Vagina (tissue), 2 donors: ENCODE results near the gene OR1E2. TPM values are rescaled to one million over a fixed set of nuclear protein-coding genes. Genes with fewer than 3 reads are reported as not detected.
"Not testable (repeated sequence)": the region's sequence is repeated elsewhere in the genome, so short reads cannot be mapped to it uniquely, and the experiment has no call there.

Experiments used
- DNase-seq, 2 donors: peaks; one replicate each; pipeline ENCODE4 v3.0.0-alpha.2; 2017; ENCODE audit errors: extremely low spot score in 2 of 2
- H3K27ac ChIP-seq: fragments of 200-600 bp; sonication (generic); one replicate; pipeline ENCODE4 v1.5.1; 2019
- H3K27me3 ChIP-seq: fragments of 200-600 bp; sonication (generic); one replicate; pipeline ENCODE4 v1.5.1; 2019
- H3K36me3 ChIP-seq, 2 donors: fragments of 200-600 bp; sonication (generic); one replicate each; pipeline ENCODE4 v1.5.1; 2017 to 2019
- H3K4me1 ChIP-seq: fragments of 200-600 bp; sonication (generic); one replicate; pipeline ENCODE4 v1.5.1; 2019
- H3K4me3 ChIP-seq, 2 donors: fragments of 200-600 bp; sonication (generic); 1 replicate in 1 of 2; 2 replicates in 1 of 2; pipeline ENCODE4 v1.5.1; 2016 to 2019
- H3K9me3 ChIP-seq: fragments of 200-600 bp; sonication (generic); one replicate; pipeline ENCODE4 v1.5.1; 2019
- POLR2A ChIP-seq, 2 donors: fragments of 450-650 bp; IDR thresholded peaks; one replicate each; pipeline ENCODE4 v1.6.1; 2017; ENCODE audit warnings: antibody characterized with exemption in 2 of 2, mild to moderate bottlenecking in 2 of 2, moderate library complexity in 2 of 2
- POLR2AphosphoS5 ChIP-seq, 2 donors: sonication (generic); formaldehyde crosslinking; IDR thresholded peaks; one replicate each; pipeline ENCODE4 v1.9.0; 2017; ENCODE audit warnings: antibody characterized with exemption in 2 of 2, mild to moderate bottlenecking in 2 of 2, low read depth in 1 of 2; ENCODE audit not compliant: insufficient read depth in 1 of 2
- intact Hi-C: fragments of 100-400 bp; cut with DNase I; formaldehyde crosslinking; loops from one replicate; pipeline ENCODE4 v1.15.1; 2023
- total RNA-seq: library from RNA; depleted of rRNA; stranded (reverse); fragments of >200 nt; gene quantifications from one replicate; pipeline ENCODE4 v1.2.3, GENCODE V29; 2016
- TF ChIP-seq, protein P1 (sequence below), 3 experiments: fragments of 450-650 bp in 2 of 3; fragments of 200-600 bp in 1 of 3; sonication (generic) in 1 of 3; IDR thresholded peaks; one replicate each; pipeline ENCODE4 v1.5.1; 2017 to 2019; ENCODE audit warnings: antibody characterized with exemption in 3 of 3, mild to moderate bottlenecking in 2 of 3, moderate library complexity in 2 of 3

OR1E2 gene
- total RNA-seq, 1 donor from 2014 or later: not detected

- H3K9me3 ChIP-seq: no peaks in the 10 kb centered on the region
- H3K27me3 ChIP-seq: no peaks in the 10 kb centered on the region
- no peak for DNase-seq
- no peaks in the 10 kb centered on the region for H3K36me3 ChIP-seq
- H3K27ac ChIP-seq: peak overlapping the region; percentile 63
- H3K4me1 ChIP-seq: peaks cover 28% of the 10 kb centered on the region
- H3K4me3 ChIP-seq: peak overlapping the region in 1 of 2 donors; percentile 35
- intact Hi-C loops: no loop called here
- no peak for TF ChIP-seq POLR2AphosphoS5 (IDR thresholded peaks at IDR 0.05; ENCODE audit: insufficient read depth in 1 of 2, low read depth in 1 of 2)
- TF ChIP-seq, protein P1, sequence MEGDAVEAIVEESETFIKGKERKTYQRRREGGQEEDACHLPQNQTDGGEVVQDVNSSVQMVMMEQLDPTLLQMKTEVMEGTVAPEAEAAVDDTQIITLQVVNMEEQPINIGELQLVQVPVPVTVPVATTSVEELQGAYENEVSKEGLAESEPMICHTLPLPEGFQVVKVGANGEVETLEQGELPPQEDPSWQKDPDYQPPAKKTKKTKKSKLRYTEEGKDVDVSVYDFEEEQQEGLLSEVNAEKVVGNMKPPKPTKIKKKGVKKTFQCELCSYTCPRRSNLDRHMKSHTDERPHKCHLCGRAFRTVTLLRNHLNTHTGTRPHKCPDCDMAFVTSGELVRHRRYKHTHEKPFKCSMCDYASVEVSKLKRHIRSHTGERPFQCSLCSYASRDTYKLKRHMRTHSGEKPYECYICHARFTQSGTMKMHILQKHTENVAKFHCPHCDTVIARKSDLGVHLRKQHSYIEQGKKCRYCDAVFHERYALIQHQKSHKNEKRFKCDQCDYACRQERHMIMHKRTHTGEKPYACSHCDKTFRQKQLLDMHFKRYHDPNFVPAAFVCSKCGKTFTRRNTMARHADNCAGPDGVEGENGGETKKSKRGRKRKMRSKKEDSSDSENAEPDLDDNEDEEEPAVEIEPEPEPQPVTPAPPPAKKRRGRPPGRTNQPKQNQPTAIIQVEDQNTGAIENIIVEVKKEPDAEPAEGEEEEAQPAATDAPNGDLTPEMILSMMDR (IDR thresholded peaks at IDR 0.05): no peak
- no peak for TF ChIP-seq POLR2A (IDR thresholded peaks at IDR 0.05)
These were observed 41.6 kb upstream of the OR1E2 start for GRCh38 chr17:3475251-3475685.

GRCh38 chr17:3474212-3474611 is 40.6 kb upstream of the OR1E2 start:
- Histone ChIP-seq H3K27me3 (no peaks in the 10 kb centered on the region), H3K9me3 (no peaks in the 10 kb centered on the region), H3K27ac (peak overlapping the region; percentile 63), H3K36me3 (no peaks in the 10 kb centered on the region), H3K4me1 (peaks cover 28% of the 10 kb centered on the region), H3K4me3 (no peak overlapping the region)
- TF ChIP-seq POLR2AphosphoS5 (IDR thresholded peaks at IDR 0.05; ENCODE audit: insufficient read depth in 1 of 2, low read depth in 1 of 2) (no peak), POLR2A (IDR thresholded peaks at IDR 0.05) (no peak)
- TF ChIP-seq, protein P1 (IDR thresholded peaks at IDR 0.05): no peak
- no peak for DNase-seq
- intact Hi-C loops: no loop called here

DNA sequence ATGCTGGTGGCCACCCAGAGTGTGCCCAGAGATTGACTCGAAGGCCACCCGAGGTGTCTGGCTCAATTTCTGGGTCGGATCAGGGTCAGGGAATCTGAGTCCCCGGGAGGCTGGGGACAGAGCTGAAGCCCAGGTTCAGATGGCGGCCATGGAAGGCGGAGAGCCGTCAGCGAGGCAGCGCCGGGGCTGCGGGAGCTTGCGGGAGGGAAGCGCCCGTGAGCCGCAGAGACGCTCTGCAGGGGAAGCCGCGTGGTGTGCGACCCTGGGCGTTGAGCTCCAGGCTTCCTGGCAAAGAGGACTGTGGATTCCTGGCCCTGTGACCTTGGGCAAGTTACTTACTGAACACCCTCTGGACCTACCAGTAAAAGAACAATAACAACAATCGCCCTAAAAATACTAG is 38.5 kb upstream of the OR1E2 start:
- intact Hi-C loops: no loop called here
- DNase-seq: no peak
- no peak overlapping the region for H3K27ac ChIP-seq

DNA sequence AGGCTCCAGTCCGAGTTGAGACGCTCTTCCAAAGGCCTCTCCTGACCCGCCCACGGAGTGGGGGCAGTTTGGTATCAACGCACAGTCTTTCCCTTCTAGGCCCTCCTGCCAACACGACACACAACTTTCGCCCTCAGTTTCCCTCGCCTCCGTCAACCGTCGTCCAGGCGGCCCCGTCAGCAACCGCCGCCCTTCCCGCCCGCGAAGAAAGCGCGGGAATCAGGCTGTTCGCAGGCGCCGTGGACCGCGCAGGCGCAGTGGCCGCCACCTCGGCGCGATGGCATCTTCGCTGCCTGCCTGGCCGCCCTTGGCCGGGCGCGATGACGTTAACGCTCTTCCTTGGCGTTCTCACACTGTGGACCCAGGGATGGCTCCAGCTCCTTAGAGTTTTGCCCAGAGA is 38.0 kb upstream of the OR1E2 start, which contains the start of gene SPATA22:
Gene SPATA22 (minus strand): TSS at position 221 of the 400 bp plus-strand sequence. CDS start 2,494 bp downstream, outside the sequence.
- H3K27me3 ChIP-seq: no peaks in the 10 kb centered on the region
- intact Hi-C loops: no loop called here
- no peaks in the 10 kb centered on the region for H3K36me3 ChIP-seq
- no peak within 1 kb of the TSS for H3K4me3 ChIP-seq
- DNase-seq: no peak
- H3K4me1 ChIP-seq: peaks cover 26% of the 10 kb centered on the region
- no peak within 1 kb of the TSS for H3K27ac ChIP-seq
- H3K9me3 ChIP-seq: no peaks in the 10 kb centered on the region
- TF ChIP-seq POLR2A (IDR thresholded peaks at IDR 0.05) (no peak), POLR2AphosphoS5 (IDR thresholded peaks at IDR 0.05; ENCODE audit: insufficient read depth in 1 of 2, low read depth in 1 of 2) (no peak)
- TF ChIP-seq, protein P1 (IDR thresholded peaks at IDR 0.05): no peak

More for the DNA sequence above, 38.5 kb upstream of the OR1E2 start:
- H3K4me3 ChIP-seq: no peak overlapping the region
- no peaks in the 10 kb centered on the region for H3K27me3 ChIP-seq
- no peaks in the 10 kb centered on the region for H3K36me3 ChIP-seq
- peaks cover 28% of the 10 kb centered on the region for H3K4me1 ChIP-seq
- TF ChIP-seq, protein P1 (IDR thresholded peaks at IDR 0.05): no peak
- TF ChIP-seq POLR2AphosphoS5 (IDR thresholded peaks at IDR 0.05; ENCODE audit: insufficient read depth in 1 of 2, low read depth in 1 of 2): no peak
- TF ChIP-seq POLR2A (IDR thresholded peaks at IDR 0.05): no peak
- no peaks in the 10 kb centered on the region for H3K9me3 ChIP-seq

- H3K36me3 ChIP-seq: no peaks in the 10 kb centered on the region
- H3K9me3 ChIP-seq: no peaks in the 10 kb centered on the region
- intact Hi-C loops: no loop called here
- peaks cover 8% of the 10 kb centered on the region for H3K4me1 ChIP-seq
- H3K27me3 ChIP-seq: no peaks in the 10 kb centered on the region
- H3K27ac ChIP-seq: no peak overlapping the region
- DNase-seq: no peak
- TF ChIP-seq POLR2AphosphoS5 (IDR thresholded peaks at IDR 0.05; ENCODE audit: insufficient read depth in 1 of 2, low read depth in 1 of 2): no peak
- no peak for TF ChIP-seq POLR2A (IDR thresholded peaks at IDR 0.05)
- TF ChIP-seq, protein P1 (IDR thresholded peaks at IDR 0.05): no peak
- no peak overlapping the region for H3K4me3 ChIP-seq
These were observed 35.9 kb upstream of the OR1E2 start for GRCh38 chr17:3469529-3469928.

DNA sequence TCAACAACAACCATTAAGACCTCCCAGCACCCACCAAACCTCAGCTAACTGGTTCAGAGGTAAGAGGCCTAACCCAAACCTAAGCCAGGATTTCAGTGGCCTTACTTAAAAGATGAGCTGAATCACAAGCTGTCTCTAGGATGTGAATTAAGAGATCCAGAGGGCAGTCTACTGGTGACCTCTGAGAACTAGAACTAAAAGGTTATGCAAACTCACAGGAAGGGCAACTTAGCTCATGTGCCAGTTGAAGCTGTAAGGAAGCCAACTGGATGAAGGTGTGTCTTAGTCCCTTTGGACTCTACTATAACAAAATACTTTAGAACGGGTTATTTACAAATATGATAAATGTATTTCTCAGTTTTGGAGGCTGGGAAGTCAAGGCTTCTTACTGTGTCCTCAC is 32.7 kb upstream of the OR1E2 start:
- H3K9me3 ChIP-seq, H3K4me1 ChIP-seq, H3K27ac ChIP-seq, DNase-seq, intact Hi-C loops, H3K27me3 ChIP-seq, H3K36me3 ChIP-seq, H3K4me3 ChIP-seq: not testable (repeated sequence)
